Colonic mucosa (tissue), 4 donors: ENCODE results near the gene ADARB2. TPM values are rescaled to one million over a fixed set of nuclear protein-coding genes. Genes with fewer than 3 reads are reported as not detected.

Experiments
- DNase-seq: peaks from one replicate; pipeline ENCODE4 v3.0.0-alpha.2; 2020
- H3K27ac ChIP-seq: fragments of 200-600 bp; one replicate; pipeline ENCODE4 v1.8.0; 2021
- H3K27me3 ChIP-seq: fragments of 200-600 bp; one replicate; pipeline ENCODE4 v1.8.0; 2021
- H3K36me3 ChIP-seq: fragments of 200-600 bp; one replicate; pipeline ENCODE4 v1.8.0; 2021
- H3K4me1 ChIP-seq: fragments of 200-600 bp; one replicate; pipeline ENCODE4 v1.8.0; 2021; ENCODE audit warnings: mild to moderate bottlenecking
- H3K4me3 ChIP-seq: fragments of 200-600 bp; one replicate; pipeline ENCODE4 v1.8.0; 2021
- H3K9ac ChIP-seq, 2 donors: one replicate each; pipeline ENCODE4 v1.7.0; 2013; ENCODE audit warnings: control low read depth in 2 of 2, low read depth in 2 of 2, low read length in 2 of 2
- H3K9me3 ChIP-seq: fragments of 200-600 bp; one replicate; pipeline ENCODE4 v1.8.0; 2021
- CTCF ChIP-seq: fragments of 200-600 bp; IDR thresholded peaks from one replicate; pipeline ENCODE4 v1.8.0; 2022; ENCODE audit warnings: antibody characterized with exemption, mild to moderate bottlenecking
- intact Hi-C: fragments of 100-400 bp; cut with DNase I; formaldehyde crosslinking; loops from one replicate; pipeline ENCODE4 v1.14.1; 2022
- total RNA-seq, 2 donors: library from RNA; stranded (reverse); fragmentation: NEBNext Ultra II Directional in 1 of 2; extraction: Animal tissue kit (Norgen Biotek cat#: 25700) in 1 of 2; gene quantifications; one replicate each; pipeline ENCODE4 v1.2.1, GENCODE V29; 2021
- donor health status: healthy.
- donor health status: DM: no; HTN: no; CAD: no.
- donor health status: DM: no; HTN: no; CAD: no.

ADARB2 gene
- total RNA-seq, 2 donors from 2014 or later: 0.19 TPM; not detected in 1

DNA sequence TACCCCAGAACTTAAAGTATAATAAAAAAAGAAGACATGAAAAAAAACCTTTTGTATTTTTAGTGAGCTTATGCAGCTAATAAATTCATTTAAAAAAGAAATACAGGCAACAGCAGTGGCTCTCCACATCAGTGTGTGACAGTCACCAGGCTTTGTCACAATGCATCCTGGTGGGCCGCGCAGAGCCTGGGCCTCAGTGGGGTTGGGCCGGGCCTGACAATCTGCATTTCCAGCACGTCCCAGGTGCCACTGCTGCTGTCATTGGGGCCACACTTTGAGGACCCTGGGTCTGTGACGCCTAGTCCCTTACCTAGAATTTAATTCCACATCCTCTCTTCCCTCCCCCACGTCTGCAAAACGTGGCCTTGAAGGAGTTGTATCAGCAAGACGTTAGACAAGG lies 284.5 kb downstream of the ADARB2 start:
- no peaks in the 10 kb centered on the region for H3K27me3 ChIP-seq
- no peaks in the 10 kb centered on the region for H3K4me1 ChIP-seq
- H3K36me3 ChIP-seq: no peaks in the 10 kb centered on the region
- intact Hi-C loops: no loop called here
- no peaks in the 10 kb centered on the region for H3K9me3 ChIP-seq
- H3K27ac ChIP-seq: no peak overlapping the region
- no peak for TF ChIP-seq CTCF
- no peak overlapping the region for H3K9ac ChIP-seq
- no peak for DNase-seq
- no peak overlapping the region for H3K4me3 ChIP-seq

DNA sequence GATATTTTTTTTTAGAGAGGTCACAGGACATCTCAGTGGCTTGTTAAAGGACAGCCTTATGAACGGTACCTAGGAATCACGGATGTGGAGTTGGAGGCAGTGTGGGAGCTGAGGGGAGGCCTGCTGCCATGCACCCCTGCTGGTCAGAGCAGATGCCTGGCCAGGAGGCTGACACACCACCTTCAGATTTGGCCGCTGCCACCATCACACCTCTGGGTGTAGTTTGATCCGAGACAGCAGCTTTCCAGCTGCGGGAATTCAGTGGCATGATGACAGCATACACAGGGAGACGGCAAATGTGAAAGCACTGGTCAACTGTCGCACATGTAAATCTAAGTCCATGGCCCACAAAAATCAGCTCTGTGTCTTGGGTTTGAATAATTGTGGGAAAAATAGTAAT lies 285.4 kb downstream of the ADARB2 start:
- no peak for DNase-seq
- no peak for TF ChIP-seq CTCF
- Histone ChIP-seq H3K27me3 (no peaks in the 10 kb centered on the region), H3K9me3 (no peaks in the 10 kb centered on the region), H3K4me1 (no peaks in the 10 kb centered on the region), H3K4me3 (no peak overlapping the region), H3K27ac (peak overlapping the region; percentile 32), H3K9ac (no peak overlapping the region), H3K36me3 (no peaks in the 10 kb centered on the region)
- intact Hi-C loops: no loop called here

- Histone ChIP-seq H3K4me1 (no peaks in the 10 kb centered on the region), H3K4me3 (no peak overlapping the region), H3K9me3 (no peaks in the 10 kb centered on the region), H3K27ac (peak overlapping the region; percentile 32), H3K36me3 (no peaks in the 10 kb centered on the region), H3K9ac (no peak overlapping the region), H3K27me3 (no peaks in the 10 kb centered on the region)
- DNase-seq: no peak
- intact Hi-C loops: no loop called here
- TF ChIP-seq CTCF: no peak
Observed at GRCh38 chr10:1451362-1451888, 285.9 kb downstream of the ADARB2 start.

- Histone ChIP-seq H3K9me3 (no peaks in the 10 kb centered on the region), H3K27ac (no peak overlapping the region), H3K27me3 (no peaks in the 10 kb centered on the region), H3K36me3 (no peaks in the 10 kb centered on the region), H3K4me3 (no peak overlapping the region), H3K9ac (no peak overlapping the region), H3K4me1 (no peaks in the 10 kb centered on the region)
- intact Hi-C loops: no loop called here
- TF ChIP-seq CTCF: no peak
- no peak for DNase-seq
Observed at GRCh38 chr10:1449572-1450205, 287.6 kb downstream of the ADARB2 start.

DNA sequence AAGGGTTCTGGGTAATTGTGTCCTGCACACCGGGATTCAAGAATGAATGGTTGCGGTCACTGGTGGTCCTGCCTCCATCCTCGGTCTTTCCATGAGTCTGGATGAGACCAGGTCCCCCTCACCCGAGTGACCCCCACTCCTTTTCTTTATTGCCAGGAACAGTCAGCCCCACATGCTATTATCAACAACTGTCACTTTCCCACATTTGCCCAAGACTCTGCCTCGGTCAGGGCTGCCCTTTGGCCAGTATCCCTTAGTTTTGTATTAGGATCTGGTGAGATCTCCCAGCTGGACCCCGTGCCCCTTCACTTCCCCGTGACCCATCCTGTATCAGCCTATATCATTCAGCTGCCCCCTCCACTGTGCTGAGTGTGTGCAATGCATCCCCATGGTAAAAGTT lies 288.3 kb downstream of the ADARB2 start:
- DNase-seq: no peak
- no peak overlapping the region for H3K9ac ChIP-seq
- no peaks in the 10 kb centered on the region for H3K9me3 ChIP-seq
- H3K27ac ChIP-seq: no peak overlapping the region
- H3K4me3 ChIP-seq: no peak overlapping the region
- H3K4me1 ChIP-seq: no peaks in the 10 kb centered on the region
- H3K27me3 ChIP-seq: no peaks in the 10 kb centered on the region
- no peaks in the 10 kb centered on the region for H3K36me3 ChIP-seq
- no peak for TF ChIP-seq CTCF
- intact Hi-C loops: no loop called here
